PFSK-1 (cell line): ENCODE results near the gene AOPEP.

Experiments
- POLR2AphosphoS5 ChIP-seq: IDR thresholded peaks from 2 replicates; pipeline ENCODE4 v1.6.1; 2012; ENCODE audit warnings: low read depth, mild to moderate bottlenecking, control low read depth, low read length, moderate library complexity
- TAF1 ChIP-seq: IDR thresholded peaks from 2 replicates; pipeline ENCODE4 v1.6.1; 2012; ENCODE audit warnings: low read length, control low read depth, borderline replicate concordance; ENCODE audit not compliant: insufficient read depth
- TF ChIP-seq, protein P1 (sequence below), 2 experiments: IDR thresholded peaks; 2 replicates each; pipeline versions ENCODE4 v1.6.1 to v1.8.0; 2011 to 2012; ENCODE audit warnings: low read depth in 2 of 2, low read length in 2 of 2, control low read depth in 1 of 2, inconsistent platforms in 1 of 2, mild to moderate bottlenecking in 1 of 2, moderate library complexity in 1 of 2; ENCODE audit not compliant: insufficient read depth in 1 of 2

- TF ChIP-seq TAF1 (no peak), POLR2AphosphoS5 (no peak)
- TF ChIP-seq, protein P1, sequence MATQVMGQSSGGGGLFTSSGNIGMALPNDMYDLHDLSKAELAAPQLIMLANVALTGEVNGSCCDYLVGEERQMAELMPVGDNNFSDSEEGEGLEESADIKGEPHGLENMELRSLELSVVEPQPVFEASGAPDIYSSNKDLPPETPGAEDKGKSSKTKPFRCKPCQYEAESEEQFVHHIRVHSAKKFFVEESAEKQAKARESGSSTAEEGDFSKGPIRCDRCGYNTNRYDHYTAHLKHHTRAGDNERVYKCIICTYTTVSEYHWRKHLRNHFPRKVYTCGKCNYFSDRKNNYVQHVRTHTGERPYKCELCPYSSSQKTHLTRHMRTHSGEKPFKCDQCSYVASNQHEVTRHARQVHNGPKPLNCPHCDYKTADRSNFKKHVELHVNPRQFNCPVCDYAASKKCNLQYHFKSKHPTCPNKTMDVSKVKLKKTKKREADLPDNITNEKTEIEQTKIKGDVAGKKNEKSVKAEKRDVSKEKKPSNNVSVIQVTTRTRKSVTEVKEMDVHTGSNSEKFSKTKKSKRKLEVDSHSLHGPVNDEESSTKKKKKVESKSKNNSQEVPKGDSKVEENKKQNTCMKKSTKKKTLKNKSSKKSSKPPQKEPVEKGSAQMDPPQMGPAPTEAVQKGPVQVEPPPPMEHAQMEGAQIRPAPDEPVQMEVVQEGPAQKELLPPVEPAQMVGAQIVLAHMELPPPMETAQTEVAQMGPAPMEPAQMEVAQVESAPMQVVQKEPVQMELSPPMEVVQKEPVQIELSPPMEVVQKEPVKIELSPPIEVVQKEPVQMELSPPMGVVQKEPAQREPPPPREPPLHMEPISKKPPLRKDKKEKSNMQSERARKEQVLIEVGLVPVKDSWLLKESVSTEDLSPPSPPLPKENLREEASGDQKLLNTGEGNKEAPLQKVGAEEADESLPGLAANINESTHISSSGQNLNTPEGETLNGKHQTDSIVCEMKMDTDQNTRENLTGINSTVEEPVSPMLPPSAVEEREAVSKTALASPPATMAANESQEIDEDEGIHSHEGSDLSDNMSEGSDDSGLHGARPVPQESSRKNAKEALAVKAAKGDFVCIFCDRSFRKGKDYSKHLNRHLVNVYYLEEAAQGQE (IDR thresholded peaks at IDR 0.05; ENCODE audit: insufficient read depth in 1 of 2, low read depth in 2 of 2, low read length in 2 of 2) = no peak
Measured at GRCh38 chr9:94843134-94843533, 116.6 kb downstream of the AOPEP start.
